Measurements from ENCODE around the gene SPRED2.

Gene SPRED2, protein sequence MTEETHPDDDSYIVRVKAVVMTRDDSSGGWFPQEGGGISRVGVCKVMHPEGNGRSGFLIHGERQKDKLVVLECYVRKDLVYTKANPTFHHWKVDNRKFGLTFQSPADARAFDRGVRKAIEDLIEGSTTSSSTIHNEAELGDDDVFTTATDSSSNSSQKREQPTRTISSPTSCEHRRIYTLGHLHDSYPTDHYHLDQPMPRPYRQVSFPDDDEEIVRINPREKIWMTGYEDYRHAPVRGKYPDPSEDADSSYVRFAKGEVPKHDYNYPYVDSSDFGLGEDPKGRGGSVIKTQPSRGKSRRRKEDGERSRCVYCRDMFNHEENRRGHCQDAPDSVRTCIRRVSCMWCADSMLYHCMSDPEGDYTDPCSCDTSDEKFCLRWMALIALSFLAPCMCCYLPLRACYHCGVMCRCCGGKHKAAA

DNA sequence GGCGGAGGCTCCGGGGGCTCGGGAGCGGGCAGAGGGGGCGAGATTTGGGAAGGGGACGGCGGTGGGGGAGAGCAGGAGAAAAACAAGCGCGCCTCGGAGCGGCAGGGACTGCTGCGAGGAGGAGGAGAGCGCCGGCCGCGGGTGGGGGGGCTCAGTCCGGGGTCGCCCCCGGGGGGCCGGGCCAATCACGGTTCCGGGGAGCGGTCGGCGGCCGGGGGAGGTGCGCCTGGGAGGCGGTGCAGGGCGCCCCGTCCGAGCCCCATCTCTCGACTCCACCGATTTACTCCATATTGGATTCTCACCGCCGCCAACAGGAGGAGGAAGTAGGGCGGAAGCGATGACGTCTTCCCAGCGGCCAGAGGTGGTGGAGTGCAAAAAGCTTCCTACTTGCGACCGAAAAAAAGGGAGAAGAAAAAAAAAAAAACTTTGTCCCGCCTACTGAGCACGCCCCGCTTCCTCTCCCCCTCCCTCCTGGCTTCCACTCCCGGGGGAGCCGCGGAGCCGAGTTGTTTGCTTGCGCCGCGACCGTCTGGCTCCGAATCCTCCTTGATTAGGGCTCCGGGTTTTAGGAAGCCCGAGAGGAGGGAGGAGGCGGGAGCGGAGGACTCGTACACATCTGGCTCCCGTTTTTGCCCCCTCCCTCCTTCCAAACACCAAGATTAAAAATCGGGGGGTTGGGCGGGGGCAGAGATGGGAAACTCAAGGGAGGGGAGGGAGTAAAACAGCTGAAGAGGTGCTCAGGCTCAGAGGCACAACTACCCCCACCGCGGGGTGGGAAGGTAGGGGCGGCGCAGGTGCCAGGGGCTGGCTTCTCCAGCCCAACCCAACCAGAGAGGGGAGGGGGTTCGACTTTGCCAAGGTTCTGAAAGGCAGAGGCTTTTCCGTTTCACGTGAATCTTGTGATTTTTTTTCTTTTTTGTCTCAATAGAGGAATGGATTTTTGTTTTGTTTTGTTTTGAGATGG is at the start of gene SPRED2:
Gene SPRED2 (minus strand): TSS at position 373 of the 964 bp plus-strand sequence. CDS start 612 bp downstream, outside the sequence.
- DNase-seq (ENCODE audit: low read depth, low spot score): peak; percentile 99

- no peak for DNase-seq (ENCODE audit: low read depth, low spot score)
Observed at GRCh38 chr2:65481961-65482360, 49.6 kb upstream of the SPRED2 start.

- DNase-seq (ENCODE audit: low read depth, low spot score): peak; percentile 14
Observed at GRCh38 chr2:65479524-65479923, 47.1 kb upstream of the SPRED2 start.

GRCh38 chr2:65478498-65479135 is 46.2 kb upstream of the SPRED2 start:
- DNase-seq (ENCODE audit: low read depth, low spot score): peak; percentile 65

DNA sequence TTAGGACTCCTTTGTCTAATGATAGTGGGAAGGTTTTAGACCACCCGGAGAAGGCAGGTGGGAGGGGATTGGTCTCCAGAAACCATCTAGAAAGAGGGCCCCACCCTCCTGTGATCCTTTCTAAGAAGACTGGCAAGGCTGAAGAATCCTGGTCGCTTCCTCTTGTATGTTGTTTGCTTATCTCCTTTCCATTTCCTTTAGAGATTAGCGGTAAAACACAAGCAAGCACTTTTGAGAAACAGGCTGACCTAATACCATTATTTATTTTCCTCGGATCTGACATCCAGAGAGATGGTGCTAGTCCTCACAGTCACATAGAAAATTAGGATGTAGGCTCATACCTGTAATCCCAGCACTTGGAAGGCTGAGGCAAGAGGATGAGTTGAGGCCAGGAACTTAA is 45.2 kb upstream of the SPRED2 start:
- no peak for DNase-seq (ENCODE audit: low read depth, low spot score)

- DNase-seq (ENCODE audit: low read depth, low spot score): no peak
Observed at GRCh38 chr2:65476778-65477177, 44.4 kb upstream of the SPRED2 start.

- DNase-seq (ENCODE audit: low read depth, low spot score): no peak
Observed at GRCh38 chr2:65475000-65475399, 42.6 kb upstream of the SPRED2 start.

DNA sequence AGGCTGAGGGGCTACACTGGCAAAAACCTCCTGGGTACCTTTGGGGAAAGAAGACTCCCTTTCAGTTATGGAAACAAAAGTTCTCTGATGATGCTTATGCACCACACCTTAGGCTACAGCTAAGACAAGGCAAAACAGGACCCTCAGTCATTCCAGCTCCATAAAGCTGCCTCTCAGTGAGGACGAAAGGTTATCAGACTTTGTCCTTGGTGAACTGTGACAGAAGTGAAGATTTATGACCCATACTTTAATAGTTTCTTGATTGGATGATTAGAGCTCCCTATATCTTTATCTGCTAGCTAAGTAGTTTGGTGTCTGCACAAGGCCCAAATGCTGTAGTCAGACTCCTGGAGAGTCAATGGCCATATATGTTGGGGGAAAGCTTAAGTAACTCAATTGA is 40.6 kb upstream of the SPRED2 start:
- DNase-seq (ENCODE audit: low read depth, low spot score): no peak

- DNase-seq (ENCODE audit: low read depth, low spot score): no peak
Observed at GRCh38 chr2:65471409-65471808, 39.0 kb upstream of the SPRED2 start.

DNA sequence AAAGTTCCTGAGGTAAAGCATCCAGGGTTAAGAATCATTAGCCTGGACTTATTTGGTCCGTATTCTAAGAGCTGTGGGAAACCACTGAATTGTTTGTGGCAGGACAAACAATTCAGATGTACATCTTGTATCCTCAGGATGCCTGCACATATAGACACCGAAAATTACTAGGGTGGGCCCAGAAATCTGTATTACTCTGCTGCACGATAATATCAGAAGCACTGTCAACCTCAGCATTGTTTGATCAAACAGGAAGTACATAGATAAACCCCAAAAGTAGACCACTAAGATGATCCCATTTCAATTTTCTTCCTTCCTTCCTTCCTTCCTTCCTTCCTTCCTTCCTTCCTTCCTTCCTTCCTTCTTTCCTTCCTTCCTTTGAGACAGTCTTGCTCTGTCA is 34.2 kb upstream of the SPRED2 start:
- no peak for DNase-seq (ENCODE audit: low read depth, low spot score)

DNA sequence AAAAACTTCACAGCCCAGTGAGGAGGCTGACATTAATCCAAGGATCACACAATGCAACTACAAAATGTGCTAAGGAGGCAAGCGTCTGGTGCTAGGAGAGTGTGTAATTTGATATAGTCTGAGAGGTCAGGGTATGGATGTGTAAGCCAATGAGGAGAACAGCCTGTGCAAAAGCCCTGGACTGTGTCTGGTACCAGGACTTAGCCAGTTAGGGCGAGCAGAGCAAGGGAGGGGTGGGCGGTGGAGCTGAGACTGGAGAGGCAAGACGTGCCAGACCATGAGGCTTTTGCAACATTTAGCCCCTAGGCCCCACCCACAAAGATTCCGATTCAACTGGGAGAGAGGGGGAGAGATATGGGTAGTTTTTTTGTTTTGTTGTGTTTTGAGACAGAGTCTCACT is 33.5 kb upstream of the SPRED2 start:
- DNase-seq (ENCODE audit: low read depth, low spot score): peak; percentile 20

GRCh38 chr2:65465124-65465523 is 32.7 kb upstream of the SPRED2 start:
- DNase-seq (ENCODE audit: low read depth, low spot score): no peak

GRCh38 chr2:65464604-65465003 is 32.2 kb upstream of the SPRED2 start:
- DNase-seq (ENCODE audit: low read depth, low spot score): no peak

GRCh38 chr2:65458999-65459398 is 26.6 kb upstream of the SPRED2 start:
- DNase-seq (ENCODE audit: low read depth, low spot score): peak; percentile 11

DNA sequence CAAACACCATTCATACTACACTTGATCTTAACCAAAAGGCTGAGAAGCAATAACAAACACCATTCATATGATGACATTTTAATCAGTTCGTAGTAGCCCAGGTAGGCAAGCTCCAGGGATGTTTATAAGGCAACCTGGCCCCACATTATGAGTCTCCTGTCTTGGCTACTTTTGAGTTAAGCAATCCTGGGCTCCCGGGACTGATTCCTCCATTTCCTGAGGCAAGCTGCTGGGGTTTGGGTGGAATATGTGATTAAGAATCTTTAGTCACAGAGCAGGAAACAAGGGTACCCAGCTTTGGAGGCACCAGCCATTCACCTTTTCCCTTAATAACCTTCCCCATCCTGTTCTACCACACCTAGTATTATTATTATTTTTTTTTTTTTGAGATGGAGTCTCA is 24.5 kb upstream of the SPRED2 start:
- no peak for DNase-seq (ENCODE audit: low read depth, low spot score)

DNA sequence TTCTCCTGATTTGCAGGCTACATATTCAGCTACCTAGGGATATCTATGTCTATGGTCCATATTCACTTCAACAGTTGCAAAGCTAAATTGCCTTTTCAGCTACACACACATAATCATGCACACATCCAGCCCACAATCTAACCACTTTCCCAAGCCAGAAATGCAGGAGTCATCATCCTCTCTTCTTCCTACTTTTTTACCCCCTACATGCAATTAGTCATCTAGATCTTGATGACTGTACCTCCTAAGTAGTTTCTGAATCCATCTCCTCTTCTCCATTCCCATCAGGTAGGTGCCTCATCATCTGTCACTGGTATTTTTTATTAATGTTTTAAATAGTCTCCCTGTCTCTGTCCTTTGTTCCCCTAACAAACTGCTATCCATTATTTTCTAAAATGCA is 23.7 kb upstream of the SPRED2 start:
- DNase-seq (ENCODE audit: low read depth, low spot score): no peak

DNA sequence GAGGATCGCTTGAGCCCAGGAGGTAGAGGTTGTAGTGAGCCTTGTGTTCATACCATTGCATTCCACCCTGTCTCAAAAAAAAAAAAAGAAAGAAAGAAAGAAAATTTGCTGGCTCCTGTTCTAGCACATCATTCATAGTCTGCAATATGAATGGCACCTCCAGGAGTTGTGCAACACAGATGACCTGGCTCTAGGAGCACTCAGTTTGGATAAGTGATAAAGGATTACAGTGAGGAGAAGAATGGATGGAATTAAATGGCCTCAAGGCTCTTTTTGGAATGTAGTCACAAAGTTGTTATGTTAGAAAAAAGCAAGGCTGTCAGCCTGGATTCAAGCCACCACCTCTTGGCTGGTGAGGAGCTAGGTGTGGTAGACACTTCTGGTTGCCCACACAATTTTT is 21.5 kb upstream of the SPRED2 start:
- DNase-seq (ENCODE audit: low read depth, low spot score): no peak

GRCh38 chr2:65452150-65452895 is 19.9 kb upstream of the SPRED2 start:
- peak; percentile 17 for DNase-seq (ENCODE audit: low read depth, low spot score)

GRCh38 chr2:65450810-65451209 is 18.4 kb upstream of the SPRED2 start:
- DNase-seq (ENCODE audit: low read depth, low spot score): no peak

GRCh38 chr2:65450393-65450792 is 18.0 kb upstream of the SPRED2 start:
- no peak for DNase-seq (ENCODE audit: low read depth, low spot score)

DNA sequence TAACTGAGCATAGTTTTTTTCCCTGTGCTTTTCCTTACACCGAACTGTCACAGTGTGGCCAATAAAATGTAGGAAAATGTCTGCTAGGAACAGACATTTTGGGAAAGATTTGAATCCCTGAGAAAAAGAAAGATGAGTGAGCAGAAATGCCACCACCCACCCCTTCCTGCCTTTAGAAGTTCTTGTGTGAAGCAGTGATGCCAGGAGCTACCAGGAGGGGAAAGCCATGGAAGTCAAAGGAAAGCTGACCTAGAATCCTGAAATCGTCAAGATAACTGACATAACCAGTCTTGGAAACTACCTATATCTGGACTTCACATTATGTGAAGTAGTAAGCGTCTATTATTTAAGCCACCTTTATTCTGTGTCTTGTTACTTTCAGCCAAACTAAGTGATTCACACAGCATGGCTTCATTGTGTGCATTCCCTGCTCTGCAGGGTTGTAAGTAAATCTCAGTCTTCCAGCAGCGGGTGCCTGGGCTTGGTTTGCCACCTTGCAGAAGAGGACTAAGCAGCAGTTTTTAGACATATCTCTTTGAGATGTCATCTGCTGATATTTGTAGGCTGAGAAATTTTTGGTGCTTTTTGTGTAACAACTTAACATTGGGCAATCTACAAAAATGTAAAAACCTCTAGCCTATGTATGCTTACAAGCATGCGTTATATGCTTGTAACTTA is 11.2 kb upstream of the SPRED2 start:
- DNase-seq (ENCODE audit: low read depth, low spot score): no peak

All from ELF-1 (cell line).